Umbilical cord (tissue), 2 donors: ENCODE data around the gene NBPF10. TPM values are rescaled to one million over a fixed set of nuclear protein-coding genes. Genes with fewer than 3 reads are reported as not detected.
"Not testable (repeated sequence)": the region's sequence is repeated elsewhere in the genome, so short reads cannot be mapped to it uniquely, and the experiment has no call there.

Experiments used
- DNase-seq: peaks from one replicate; pipeline ENCODE4 v3.0.0-alpha.2; 2015; ENCODE audit warnings: low spot score
- total RNA-seq: library from RNA; depleted of rRNA; stranded (reverse); fragments of >200 nt; gene quantifications from one replicate; pipeline ENCODE4 v1.2.3, GENCODE V29; 2014; ENCODE audit warnings: low replicate concordance; ENCODE audit not compliant: insufficient read depth

NBPF10 gene, protein sequence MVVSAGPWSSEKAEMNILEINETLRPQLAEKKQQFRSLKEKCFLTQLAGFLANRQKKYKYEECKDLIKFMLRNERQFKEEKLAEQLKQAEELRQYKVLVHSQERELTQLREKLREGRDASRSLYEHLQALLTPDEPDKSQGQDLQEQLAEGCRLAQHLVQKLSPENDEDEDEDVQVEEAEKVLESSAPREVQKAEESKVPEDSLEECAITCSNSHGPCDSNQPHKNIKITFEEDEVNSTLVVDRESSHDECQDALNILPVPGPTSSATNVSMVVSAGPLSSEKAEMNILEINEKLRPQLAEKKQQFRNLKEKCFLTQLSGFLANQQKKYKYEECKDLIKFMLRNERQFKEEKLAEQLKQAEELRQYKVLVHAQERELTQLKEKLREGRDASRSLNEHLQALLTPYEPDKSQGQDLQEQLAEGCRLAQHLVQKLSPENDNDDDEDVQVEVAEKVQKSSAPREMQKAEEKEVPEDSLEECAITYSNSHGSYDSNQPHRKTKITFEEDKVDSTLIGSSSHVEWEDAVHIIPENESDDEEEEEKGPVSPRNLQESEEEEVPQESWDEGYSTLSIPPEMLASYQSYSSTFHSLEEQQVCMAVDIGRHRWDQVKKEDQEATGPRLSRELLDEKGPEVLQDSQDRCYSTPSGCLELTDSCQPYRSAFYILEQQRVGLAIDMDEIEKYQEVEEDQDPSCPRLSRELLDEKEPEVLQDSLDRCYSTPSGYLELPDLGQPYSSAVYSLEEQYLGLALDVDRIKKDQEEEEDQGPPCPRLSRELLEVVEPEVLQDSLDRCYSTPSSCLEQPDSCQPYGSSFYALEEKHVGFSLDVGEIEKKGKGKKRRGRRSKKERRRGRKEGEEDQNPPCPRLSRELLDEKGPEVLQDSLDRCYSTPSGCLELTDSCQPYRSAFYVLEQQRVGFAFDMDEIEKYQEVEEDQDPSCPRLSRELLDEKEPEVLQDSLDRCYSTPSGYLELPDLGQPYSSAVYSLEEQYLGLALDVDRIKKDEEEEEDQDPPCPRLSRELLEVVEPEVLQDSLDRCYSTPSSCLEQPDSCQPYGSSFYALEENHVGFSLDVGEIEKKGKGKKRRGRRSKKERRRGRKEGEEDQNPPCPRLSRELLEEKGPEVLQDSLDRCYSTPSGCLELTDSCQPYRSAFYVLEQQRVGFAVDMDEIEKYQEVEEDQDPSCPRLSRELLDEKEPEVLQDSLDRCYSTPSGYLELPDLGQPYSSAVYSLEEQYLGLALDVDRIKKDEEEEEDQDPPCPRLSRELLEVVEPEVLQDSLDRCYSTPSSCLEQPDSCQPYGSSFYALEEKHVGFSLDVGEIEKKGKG (N-terminal part only)
- total RNA-seq: 0.24 TPM

DNA sequence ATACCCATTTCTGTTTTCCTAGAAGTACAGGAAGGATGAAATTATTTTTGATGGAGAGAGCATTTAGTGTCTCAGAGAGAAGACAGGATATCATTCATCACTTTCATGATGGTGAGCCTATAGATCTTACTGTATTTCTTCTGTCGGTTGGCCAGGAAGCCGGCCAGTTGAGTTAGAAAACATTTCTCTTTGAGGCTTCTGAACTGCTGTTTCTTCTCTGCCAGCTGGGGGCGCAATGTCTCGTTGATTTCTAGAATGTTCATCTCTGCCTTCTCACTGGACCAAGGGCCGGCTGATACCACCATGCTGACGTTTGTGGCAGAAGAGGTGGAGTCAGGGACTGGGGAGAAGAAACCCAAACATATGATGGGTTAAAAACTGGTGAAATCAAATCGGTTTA is at the start of gene NBPF10:
TSS of gene NBPF10 (minus strand) at position 340 of the 400 bp plus-strand sequence. CDS start at position 305, 35 bp downstream.
- not testable (repeated sequence) for DNase-seq

DNA sequence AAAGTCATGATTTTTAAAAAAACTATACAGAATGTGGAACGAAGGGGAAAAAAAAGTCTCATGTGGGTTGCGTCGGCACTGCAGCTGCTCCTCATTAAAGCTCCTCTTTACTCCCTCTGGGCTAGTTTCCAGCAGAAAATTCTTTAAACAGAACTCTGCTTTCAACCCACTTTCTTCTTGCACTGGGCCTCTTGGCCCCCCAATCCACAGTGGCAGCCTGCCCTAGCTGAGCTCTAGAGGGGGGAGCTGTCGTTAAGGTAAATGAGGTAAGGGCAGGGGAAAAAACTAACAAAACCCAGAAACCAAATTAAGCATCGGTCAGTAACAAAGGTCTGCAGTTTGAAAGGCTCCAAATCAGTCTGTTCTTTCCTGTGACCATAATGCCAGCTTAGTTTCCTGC is 29.9 kb upstream of the NBPF10 start:
- not testable (repeated sequence) for DNase-seq

DNA sequence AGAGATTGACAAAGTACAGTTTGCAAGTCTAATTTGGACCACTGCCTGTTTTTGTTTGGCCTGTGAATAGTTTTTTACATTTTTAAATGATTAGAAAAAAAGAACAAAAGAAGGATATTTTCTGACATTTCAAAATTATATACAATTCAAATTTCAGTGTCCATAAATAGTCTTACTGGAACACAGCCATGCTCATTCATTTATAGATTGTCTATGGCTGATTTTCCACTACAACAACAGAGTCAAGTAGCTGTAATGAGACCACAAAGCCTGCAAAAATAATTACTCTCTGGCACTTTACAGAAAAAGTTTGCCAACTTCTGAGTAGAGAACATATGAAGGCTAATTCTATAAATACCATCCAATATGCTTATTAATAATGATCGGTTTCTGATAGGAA is 23.1 kb upstream of the NBPF10 start:
- DNase-seq: not testable (repeated sequence)

DNA sequence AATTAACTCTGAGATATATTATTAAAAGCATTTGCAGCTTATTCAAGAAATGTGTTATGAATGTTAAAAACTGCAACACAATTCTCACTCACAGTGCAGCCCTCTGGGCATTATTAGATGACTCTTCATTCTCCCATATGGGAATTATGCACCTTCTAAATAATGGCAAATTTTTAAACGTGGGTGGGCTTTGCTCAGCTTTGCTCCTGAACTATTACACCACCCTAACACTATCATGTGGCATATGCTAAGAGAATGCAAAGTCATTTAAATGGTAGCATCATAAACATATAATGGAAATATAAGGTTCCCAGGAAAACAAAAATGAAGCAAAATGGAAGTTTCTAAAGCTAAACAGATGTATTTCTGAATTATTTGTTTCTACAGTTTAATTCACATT is 22.7 kb upstream of the NBPF10 start:
- DNase-seq: not testable (repeated sequence)

Other genes starting within 250 kb of the NBPF10 start
- 10.6 TPM for gene ITGA10, start 234.8 kb downstream of the NBPF10 start, total RNA-seq
- 34.9 TPM for gene PEX11B, start 226.1 kb downstream of the NBPF10 start, total RNA-seq
- gene RBM8A, start 217.3 kb downstream of the NBPF10 start, total RNA-seq: 106 TPM
- 31.5 TPM for gene LIX1L, start 186.8 kb downstream of the NBPF10 start, total RNA-seq
- not detected for gene ANKRD34A, start 180.2 kb downstream of the NBPF10 start, total RNA-seq
- 5.5 TPM for gene POLR3GL, start 180.1 kb downstream of the NBPF10 start, total RNA-seq
- 547 TPM for gene TXNIP, start 148.2 kb downstream of the NBPF10 start, total RNA-seq
- gene HJV, start 123.1 kb downstream of the NBPF10 start, total RNA-seq: not detected
- 121 TPM for gene NOTCH2NLA, start 84.2 kb upstream of the NBPF10 start, total RNA-seq